Measurements from ENCODE around the gene PFKM.

Gene PFKM

DNA sequence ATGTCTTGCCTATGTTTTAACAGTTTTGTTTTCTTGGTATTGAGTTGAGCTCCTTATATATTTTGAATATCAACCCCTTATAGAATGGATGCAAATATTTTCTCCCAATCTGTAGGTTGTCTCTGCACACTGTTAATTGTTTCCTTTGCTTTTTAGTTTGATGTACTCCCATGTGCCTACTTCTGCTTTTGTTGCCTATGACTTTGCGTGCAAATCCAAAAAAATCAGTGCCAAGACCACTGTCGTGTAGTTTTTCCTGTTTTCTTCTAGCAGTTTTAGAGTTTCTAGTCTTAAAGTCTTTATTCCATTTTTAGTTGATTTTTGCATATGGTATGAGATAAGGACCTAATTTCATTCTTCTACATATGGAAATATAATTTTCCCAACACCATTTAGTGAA is 42.1 kb upstream of the PFKM start:
- TF ChIP-seq, protein P1, sequence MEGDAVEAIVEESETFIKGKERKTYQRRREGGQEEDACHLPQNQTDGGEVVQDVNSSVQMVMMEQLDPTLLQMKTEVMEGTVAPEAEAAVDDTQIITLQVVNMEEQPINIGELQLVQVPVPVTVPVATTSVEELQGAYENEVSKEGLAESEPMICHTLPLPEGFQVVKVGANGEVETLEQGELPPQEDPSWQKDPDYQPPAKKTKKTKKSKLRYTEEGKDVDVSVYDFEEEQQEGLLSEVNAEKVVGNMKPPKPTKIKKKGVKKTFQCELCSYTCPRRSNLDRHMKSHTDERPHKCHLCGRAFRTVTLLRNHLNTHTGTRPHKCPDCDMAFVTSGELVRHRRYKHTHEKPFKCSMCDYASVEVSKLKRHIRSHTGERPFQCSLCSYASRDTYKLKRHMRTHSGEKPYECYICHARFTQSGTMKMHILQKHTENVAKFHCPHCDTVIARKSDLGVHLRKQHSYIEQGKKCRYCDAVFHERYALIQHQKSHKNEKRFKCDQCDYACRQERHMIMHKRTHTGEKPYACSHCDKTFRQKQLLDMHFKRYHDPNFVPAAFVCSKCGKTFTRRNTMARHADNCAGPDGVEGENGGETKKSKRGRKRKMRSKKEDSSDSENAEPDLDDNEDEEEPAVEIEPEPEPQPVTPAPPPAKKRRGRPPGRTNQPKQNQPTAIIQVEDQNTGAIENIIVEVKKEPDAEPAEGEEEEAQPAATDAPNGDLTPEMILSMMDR (IDR thresholded peaks at IDR 0.05; ENCODE audit: low read length, missing control alignments) = no peak
- no peak for DNase-seq (ENCODE audit: low read depth)

DNA sequence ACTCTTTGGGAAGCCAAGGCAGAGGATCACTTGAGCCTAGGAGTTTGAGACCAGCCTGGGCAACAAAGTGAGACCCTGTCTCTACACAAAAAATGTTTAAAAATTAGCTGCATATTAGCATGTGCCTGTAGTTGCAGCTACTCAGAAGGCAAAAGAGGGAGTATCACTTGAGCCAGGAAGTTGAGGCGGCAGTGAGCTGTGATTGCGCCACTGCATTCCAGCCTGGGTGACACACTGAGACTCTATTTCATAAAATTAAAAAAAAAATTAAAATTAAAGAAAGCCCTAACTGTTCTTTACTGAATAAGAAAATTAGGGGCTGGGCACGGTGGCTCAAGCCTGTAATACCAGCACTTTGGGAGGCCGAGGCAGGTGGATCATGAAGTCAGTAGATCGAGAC is 40.3 kb upstream of the PFKM start:
- H3K4me3 ChIP-seq (replicated peaks; ENCODE audit: low read depth, low read length) = no peak overlapping the region
- TF ChIP-seq, protein P1 (IDR thresholded peaks at IDR 0.05; ENCODE audit: low read length, missing control alignments) = no peak
- DNase-seq (ENCODE audit: low read depth) = peak; percentile 73

More for the DNA sequence above, 42.1 kb upstream of the PFKM start:
- no peak overlapping the region for H3K4me3 ChIP-seq (replicated peaks; ENCODE audit: low read depth, low read length)

DNA sequence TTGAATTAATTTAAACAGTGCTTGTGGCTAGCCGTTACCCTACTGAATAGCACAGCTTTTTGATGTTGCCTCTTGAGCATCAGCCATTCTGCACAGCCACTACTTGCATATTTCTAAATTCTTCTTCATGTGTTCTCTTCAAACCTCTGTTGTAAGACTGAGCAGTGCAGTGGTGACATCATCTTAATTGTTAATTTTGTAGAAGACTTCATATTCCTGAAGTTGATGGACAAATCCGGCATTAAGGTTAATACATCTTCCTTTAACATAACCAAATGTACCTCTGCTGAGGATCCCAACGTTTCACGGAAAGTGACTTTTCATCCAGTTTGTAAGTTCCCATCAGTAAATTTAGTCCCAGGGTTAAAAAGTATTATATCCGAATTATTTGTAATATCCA is 38.9 kb upstream of the PFKM start:
- no peak for DNase-seq (ENCODE audit: low read depth)
- no peak overlapping the region for H3K4me3 ChIP-seq (replicated peaks; ENCODE audit: low read depth, low read length)
- TF ChIP-seq, protein P1 (IDR thresholded peaks at IDR 0.05; ENCODE audit: low read length, missing control alignments) = no peak

DNA sequence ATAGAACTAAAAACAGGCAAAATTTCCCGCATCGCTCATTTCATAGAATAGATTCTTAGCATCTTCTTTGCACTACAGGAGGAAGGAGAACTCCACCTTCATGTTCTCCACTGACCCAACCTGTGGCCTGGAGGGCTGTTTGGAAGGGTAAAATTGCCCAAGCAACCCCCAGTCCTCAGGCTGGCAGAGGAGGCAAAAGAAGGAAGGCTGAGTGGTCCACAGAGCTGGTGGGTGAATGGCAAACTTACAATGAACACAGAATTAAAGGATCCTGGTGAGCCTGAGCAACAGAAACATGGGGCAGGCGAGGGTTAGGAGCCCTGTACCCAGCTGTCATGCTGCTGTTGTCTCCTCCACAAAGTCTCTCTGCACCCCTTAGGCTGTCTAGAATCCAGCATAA is 38.3 kb upstream of the PFKM start:
- no peak for DNase-seq (ENCODE audit: low read depth)
- TF ChIP-seq, protein P1 (IDR thresholded peaks at IDR 0.05; ENCODE audit: low read length, missing control alignments) = no peak
- no peak overlapping the region for H3K4me3 ChIP-seq (replicated peaks; ENCODE audit: low read depth, low read length)

DNA sequence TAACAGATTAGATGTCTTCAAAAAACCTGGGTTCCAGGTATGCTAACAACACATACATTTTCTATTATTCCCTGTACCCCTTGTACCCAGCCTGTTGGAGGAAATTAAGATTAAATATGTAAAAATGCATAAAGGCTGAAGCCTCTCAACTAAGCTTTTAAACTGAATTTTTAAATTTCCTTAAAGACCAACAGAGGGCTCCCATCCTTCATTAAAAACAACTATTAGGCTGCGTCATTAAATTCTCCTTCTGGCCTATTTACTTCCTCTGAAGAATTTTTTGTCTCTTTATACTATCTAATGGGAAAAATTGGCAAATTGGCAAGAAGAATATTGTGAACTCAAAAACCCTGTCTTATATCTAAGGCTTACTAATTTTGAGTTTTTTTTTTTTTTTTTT is 35.1 kb upstream of the PFKM start:
- H3K4me3 ChIP-seq (replicated peaks; ENCODE audit: low read depth, low read length) = no peak overlapping the region
- TF ChIP-seq, protein P1 (IDR thresholded peaks at IDR 0.05; ENCODE audit: low read length, missing control alignments) = peak; percentile 17
- peak; percentile 43 for DNase-seq (ENCODE audit: low read depth)

DNA sequence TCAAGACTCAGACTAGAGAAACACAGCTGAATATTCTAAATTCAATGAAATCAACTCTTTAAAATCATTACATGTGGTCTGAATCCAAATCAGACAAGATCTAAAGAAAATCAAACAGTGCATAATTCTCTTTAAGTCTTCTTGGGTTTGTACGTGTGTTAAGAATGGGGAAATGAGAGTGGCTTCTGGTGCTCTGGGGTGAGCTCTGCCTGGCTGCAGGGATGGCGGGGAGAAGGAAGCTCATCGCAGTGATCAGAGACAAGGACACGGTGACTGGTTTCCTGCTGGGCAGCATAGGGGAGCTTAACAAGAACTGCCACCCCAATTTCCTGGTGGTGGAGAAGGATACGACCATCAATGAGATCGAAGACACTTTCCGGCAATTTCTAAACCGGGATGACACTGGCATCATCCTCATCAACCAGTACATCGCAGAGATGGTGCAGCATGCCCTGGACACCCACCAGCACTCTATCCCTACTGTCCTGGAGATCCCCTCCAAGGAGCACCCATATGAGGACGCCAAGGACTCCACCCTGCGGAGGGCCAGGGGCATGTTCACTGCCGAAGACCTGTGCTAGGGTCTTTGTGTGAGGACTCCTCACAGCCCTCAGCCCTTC is 34.2 kb upstream of the PFKM start:
- DNase-seq (ENCODE audit: low read depth) = no peak

More for the DNA sequence above, 34.2 kb upstream of the PFKM start:
- TF ChIP-seq, protein P1 (IDR thresholded peaks at IDR 0.05; ENCODE audit: low read length, missing control alignments) = no peak
- no peak overlapping the region for H3K4me3 ChIP-seq (replicated peaks; ENCODE audit: low read depth, low read length)
